Choroid plexus epithelial cell (primary cell): Measurements from ENCODE around the gene AGBL3.

Source experiments
- DNase-seq: peaks from one replicate; pipeline ENCODE4 v3.0.0-alpha.2; 2010; ENCODE audit warnings: low read depth
- H3K4me3 ChIP-seq: 2 replicates; pipeline ENCODE4 v1.5.1; 2011; ENCODE audit warnings: low read depth, mild to moderate bottlenecking, control low read depth, low read length, moderate library complexity
- TF ChIP-seq, protein P1 (sequence below): conservative IDR thresholded peaks from 2 replicates; pipeline ENCODE4 v1.5.1; 2011; ENCODE audit warnings: low read depth, mild to moderate bottlenecking, control low read depth, inconsistent platforms, low read length, moderate library complexity

The AGBL3 gene

DNA sequence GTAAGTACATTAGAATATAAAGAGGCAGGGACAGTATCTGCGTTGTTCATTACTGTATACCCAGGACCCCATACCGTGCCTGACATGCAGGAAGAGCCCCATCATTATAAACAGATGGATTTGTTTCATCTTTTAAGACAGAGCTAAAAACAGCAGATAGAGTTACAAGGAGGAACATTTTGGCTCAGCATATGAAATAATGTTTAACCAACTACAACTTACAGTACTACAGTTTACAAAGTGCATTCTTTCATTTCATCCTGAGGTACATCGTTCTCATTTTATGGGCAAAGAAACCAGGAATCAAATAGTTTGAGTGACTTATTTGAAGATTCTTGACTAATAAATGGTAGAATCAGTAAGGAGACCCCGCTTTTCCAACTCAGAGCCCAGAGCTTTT lies 38.1 kb upstream of the AGBL3 start:
- no peak overlapping the region for H3K4me3 ChIP-seq
- TF ChIP-seq, protein P1, sequence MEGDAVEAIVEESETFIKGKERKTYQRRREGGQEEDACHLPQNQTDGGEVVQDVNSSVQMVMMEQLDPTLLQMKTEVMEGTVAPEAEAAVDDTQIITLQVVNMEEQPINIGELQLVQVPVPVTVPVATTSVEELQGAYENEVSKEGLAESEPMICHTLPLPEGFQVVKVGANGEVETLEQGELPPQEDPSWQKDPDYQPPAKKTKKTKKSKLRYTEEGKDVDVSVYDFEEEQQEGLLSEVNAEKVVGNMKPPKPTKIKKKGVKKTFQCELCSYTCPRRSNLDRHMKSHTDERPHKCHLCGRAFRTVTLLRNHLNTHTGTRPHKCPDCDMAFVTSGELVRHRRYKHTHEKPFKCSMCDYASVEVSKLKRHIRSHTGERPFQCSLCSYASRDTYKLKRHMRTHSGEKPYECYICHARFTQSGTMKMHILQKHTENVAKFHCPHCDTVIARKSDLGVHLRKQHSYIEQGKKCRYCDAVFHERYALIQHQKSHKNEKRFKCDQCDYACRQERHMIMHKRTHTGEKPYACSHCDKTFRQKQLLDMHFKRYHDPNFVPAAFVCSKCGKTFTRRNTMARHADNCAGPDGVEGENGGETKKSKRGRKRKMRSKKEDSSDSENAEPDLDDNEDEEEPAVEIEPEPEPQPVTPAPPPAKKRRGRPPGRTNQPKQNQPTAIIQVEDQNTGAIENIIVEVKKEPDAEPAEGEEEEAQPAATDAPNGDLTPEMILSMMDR, result no peak
- peak; percentile 37 for DNase-seq

DNA sequence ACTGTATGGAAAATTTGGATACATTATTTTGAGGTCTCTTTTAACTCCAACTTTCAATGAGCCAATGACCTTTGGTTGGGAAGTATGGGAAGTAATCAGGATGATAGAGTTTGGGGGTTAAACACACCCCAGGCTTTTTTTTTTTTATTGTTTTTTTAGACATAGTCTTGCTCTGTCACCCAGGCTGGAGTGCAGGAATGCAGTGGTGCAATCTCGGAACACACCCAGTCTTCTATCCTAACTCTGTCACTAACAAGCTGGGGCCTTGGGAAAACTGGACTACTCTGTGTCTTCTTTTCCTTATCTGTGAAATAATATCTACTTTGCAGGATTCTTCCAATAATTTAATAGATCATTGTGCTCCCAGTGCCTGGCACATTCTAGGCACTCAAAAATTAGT lies 37.6 kb upstream of the AGBL3 start:
- H3K4me3 ChIP-seq, result no peak overlapping the region
- DNase-seq, result peak; percentile 62
- TF ChIP-seq, protein P1, result no peak

DNA sequence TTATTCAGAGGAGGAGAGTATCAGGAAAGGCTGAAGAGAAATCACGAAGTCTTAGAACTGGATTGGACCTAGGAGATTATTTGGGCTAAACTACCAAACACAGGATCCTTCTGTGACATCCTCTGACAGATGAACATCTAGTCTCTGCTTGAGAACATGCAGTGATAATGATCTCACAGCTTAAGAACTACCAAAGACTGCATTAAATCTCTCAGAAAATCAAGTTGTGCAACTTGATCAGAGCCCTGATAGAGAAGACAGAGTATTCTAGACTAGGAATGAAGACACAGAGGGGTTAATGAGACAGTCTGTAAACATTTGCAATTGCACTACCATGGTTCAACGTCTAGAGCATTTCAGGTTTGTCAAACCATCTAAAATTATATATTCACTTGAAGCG lies 37.1 kb upstream of the AGBL3 start:
- TF ChIP-seq, protein P1, result no peak
- no peak overlapping the region for H3K4me3 ChIP-seq
- peak; percentile 51 for DNase-seq

DNA sequence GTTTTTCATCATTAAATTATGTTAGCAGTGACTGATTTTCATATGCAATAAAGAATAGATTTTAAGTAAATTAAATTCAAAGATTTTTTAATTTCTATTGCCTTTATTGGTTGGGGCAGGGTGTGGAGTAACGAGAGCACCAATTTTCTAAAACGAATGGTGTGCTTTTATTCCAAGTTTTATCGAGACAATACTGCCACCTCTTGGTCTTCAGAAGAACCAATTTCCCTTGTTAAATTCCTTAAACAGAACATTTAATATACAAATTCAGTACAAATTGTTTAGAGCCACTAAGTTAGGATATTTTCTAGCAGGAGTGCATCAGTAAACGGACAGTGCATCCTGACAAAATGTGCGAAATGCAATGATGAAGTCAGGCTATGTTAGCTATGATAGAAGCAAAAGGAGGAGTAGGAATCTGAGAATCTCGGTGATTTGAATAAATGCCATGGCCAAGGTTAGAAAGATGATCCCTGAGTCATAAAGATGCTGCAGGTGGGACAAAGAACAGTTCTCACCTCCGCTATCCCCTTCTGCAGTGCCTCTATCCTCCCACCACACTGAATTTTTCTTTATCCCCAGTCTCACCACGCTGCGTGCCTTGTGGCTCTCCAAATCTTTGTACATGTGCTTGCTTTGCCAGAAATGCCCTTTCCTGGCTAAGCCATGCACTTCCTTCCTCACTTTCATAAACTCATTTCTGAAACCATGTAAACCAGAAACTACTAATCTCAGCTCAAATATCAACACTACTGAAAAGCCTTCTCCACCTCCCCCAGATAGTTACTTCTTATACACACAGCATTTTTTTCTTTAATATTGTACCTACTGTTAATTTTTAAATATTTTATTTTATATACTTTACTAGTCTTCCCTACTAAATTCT lies 31.9 kb upstream of the AGBL3 start:
- peak; percentile 71 for DNase-seq
- TF ChIP-seq, protein P1, result peak; percentile 53
- no peak overlapping the region for H3K4me3 ChIP-seq

DNA sequence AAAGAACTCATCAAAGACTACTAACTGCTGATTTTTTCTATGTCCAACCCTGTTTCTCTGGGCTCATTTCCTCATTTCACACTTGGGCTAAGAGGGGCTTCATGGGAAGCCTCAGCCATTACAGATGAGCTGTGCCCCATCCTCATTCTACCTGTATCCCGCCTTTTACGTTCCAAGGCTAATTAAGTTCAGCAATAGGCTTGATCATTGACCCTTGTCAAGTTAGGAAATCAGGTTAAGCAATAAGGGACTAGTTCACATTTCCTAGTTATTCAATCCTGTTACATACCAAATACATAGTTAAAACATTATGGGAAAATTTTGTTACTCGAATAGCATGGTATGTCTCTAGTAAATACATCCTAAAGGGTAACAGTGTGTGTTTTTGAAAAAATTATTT lies 29.3 kb upstream of the AGBL3 start:
- no peak for DNase-seq
- TF ChIP-seq, protein P1, result no peak
- H3K4me3 ChIP-seq, result no peak overlapping the region

DNA sequence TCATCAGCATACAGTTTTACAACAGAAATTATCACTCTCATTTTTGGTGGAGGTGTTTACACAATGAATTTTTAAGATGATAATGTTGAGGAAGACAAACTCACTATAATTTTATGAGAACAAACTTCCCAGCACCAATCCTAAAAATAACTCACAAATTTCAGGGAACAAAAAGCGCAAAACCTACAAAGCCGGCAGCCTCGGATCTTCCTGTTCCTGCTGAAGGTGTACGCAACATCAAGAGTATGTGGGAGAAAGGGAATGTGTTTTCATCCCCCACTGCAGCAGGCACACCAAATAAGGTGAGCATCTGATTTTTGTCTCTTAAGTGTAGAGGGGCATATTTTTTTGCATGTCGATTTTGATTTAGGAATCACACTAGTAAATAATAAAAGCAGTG lies 26.5 kb upstream of the AGBL3 start:
- TF ChIP-seq, protein P1, result no peak
- no peak for DNase-seq

DNA sequence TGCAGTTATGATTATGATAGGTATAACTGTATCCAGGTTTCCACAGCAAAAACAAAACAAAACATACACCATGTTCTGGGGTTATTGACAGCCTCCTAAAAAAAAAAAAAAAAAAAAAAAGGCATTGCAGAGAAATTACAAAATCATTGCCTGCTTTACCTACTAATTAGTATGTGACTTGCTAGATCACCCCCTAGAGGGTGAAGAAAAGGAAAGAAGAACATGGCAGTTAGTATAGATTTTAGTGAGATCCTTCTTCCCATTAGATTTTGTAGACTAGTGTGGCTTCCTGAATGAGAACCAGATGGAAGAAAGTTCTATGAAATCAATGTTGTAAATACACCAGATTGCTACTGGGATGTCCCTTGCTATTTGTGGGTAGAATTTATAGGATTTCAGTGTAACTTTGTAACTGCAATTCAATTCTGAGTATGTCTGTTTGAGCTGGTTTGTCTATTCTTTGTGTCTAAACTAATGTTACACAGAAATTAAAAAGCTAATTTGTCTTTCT lies 24.0 kb upstream of the AGBL3 start:
- TF ChIP-seq, protein P1, result peak; percentile 24
- no peak overlapping the region for H3K4me3 ChIP-seq
- DNase-seq, result no peak

More for the DNA sequence above, 26.5 kb upstream of the AGBL3 start:
- no peak overlapping the region for H3K4me3 ChIP-seq
